Hepatocyte (in vitro differentiated cells): Measurements from ENCODE around the gene SLC30A4. TPM values are rescaled to one million over a fixed set of nuclear protein-coding genes. Genes with fewer than 3 reads are reported as not detected.
A peak's percentile ranks its signal among the peaks of the same experiment; 100 is the strongest.

Source experiments
- DNase-seq: peaks from one replicate; pipeline ENCODE4 v3.0.0-alpha.2; 2016; ENCODE audit warnings: low spot score
- H2AFZ ChIP-seq: fragments of 200-600 bp; sonication (generic); 2 replicates; pipeline ENCODE4 v1.6.0; 2016; ENCODE audit warnings: antibody characterized with exemption, mild to moderate bottlenecking
- H3K27ac ChIP-seq: fragments of 200-600 bp; sonication (generic); 2 replicates; pipeline ENCODE4 v1.5.1; 2016; ENCODE audit warnings: mild to moderate bottlenecking
- H3K27me3 ChIP-seq: fragments of 200-600 bp; sonication (generic); 2 replicates; pipeline ENCODE4 v1.6.1; 2016
- H3K36me3 ChIP-seq: fragments of 200-600 bp; sonication (generic); replicated peaks from 2 replicates; pipeline ENCODE4 v1.5.1; 2016; ENCODE audit warnings: low read depth; ENCODE audit not compliant: insufficient read depth
- H3K4me1 ChIP-seq: fragments of 200-600 bp; sonication (generic); 2 replicates; pipeline ENCODE4 v1.5.1; 2016; ENCODE audit warnings: mild to moderate bottlenecking, moderate library complexity; ENCODE audit not compliant: insufficient read depth
- H3K4me2 ChIP-seq: fragments of 200-600 bp; sonication (generic); 2 replicates; pipeline ENCODE4 v1.6.0; 2016
- H3K4me3 ChIP-seq: fragments of 200-600 bp; sonication (generic); 2 replicates; pipeline ENCODE4 v1.5.1; 2016; ENCODE audit warnings: mild to moderate bottlenecking
- H3K79me2 ChIP-seq: fragments of 200-600 bp; sonication (generic); 2 replicates; pipeline ENCODE4 v1.6.0; 2017; ENCODE audit warnings: mild to moderate bottlenecking
- H3K9me2 ChIP-seq: fragments of 200-600 bp; sonication (generic); replicated peaks from 2 replicates; pipeline ENCODE4 v1.6.0; 2017; ENCODE audit warnings: mild to moderate bottlenecking; ENCODE audit not compliant: insufficient read depth
- H3K9me3 ChIP-seq: fragments of 200-600 bp; sonication (generic); 2 replicates; pipeline ENCODE4 v1.5.1; 2016; ENCODE audit warnings: low read depth, mild to moderate bottlenecking
- H4K20me1 ChIP-seq: fragments of 200-600 bp; sonication (generic); 2 replicates; pipeline ENCODE4 v1.6.0; 2016; ENCODE audit warnings: mild to moderate bottlenecking; ENCODE audit not compliant: insufficient read depth, poor library complexity, severe bottlenecking
- CTCF ChIP-seq: fragments of 200-600 bp; sonication (generic); IDR thresholded peaks from 2 replicates; pipeline ENCODE4 v1.5.1; 2016; ENCODE audit warnings: antibody characterized with exemption, mild to moderate bottlenecking; ENCODE audit not compliant: poor library complexity
- EZH2 ChIP-seq: fragments of 200-600 bp; sonication (generic); IDR thresholded peaks from 2 replicates; pipeline ENCODE4 v1.6.1; 2016; ENCODE audit warnings: antibody characterized with exemption, mild to moderate bottlenecking, borderline replicate concordance
- EZH2phosphoT487 ChIP-seq: fragments of 200-600 bp; sonication (generic); IDR thresholded peaks from one replicate; pipeline ENCODE4 v1.6.1; 2018; ENCODE audit warnings: antibody characterized with exemption, mild to moderate bottlenecking, low read depth, moderate library complexity; ENCODE audit not compliant: unreplicated experiment, severe bottlenecking
- WGBS: methylation state at CpG from one replicate; pipeline ENCODE4 v1.1.6; 2016; ENCODE audit warnings: low lambda C conversion rate; ENCODE audit errors: missing lambda C conversion rate; 5-methylcytosine and 5-hydroxymethylcytosine counted together
- polyA plus RNA-seq: library from polyadenylated mRNA; unstranded; fragments of >200 nt; fragmentation: Nextera tagmentation; extraction: Ambion mirVana; gene quantifications from 2 replicates; pipeline ENCODE4 v1.2.1, GENCODE V29; 2016
- total RNA-seq: library from RNA; depleted of rRNA; stranded (reverse); fragments of >200 nt; gene quantifications from 2 replicates; pipeline ENCODE4 v1.2.3, GENCODE V29; 2014

The SLC30A4 gene
- total and polyA plus RNA-seq, 2 experiments from 2014 or later = 2.9 to 4.1 TPM

DNA sequence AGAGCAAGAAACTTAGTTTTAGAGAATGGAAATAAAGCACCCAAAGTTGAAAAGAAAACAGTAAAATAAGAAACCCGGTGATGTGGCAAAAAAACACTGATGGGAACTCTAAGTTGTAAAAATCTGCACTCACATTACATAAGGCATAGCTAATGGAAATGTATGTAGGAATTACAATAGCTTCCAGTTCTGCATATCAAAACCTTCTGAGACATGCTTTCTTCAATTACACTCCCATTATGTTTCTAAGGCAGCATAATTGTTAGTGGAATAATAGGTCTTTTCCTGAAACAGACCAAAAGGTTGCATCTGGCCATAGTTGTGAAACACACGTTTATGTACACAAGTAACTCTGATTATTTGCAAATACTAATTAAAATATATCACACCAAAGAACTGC lies 41.4 kb downstream of the SLC30A4 start:
- Histone ChIP-seq H3K9me2 (no peaks in the 10 kb centered on the region), H3K27me3 (no peaks in the 10 kb centered on the region), H2AFZ (no peak overlapping the region), H3K4me2 (no peak overlapping the region), H3K4me3 (no peak overlapping the region), H3K79me2 (no peaks in the 10 kb centered on the region), H3K4me1 (no peaks in the 10 kb centered on the region), H3K36me3 (no peaks in the 10 kb centered on the region), H4K20me1 (no peaks in the 10 kb centered on the region), H3K27ac (no peak overlapping the region), H3K9me3 (no peaks in the 10 kb centered on the region)
- TF ChIP-seq EZH2 (no peak), CTCF (no peak), EZH2phosphoT487 (no peak)
- 56% methylated on average over 2 of the region's 2 CpGs for WGBS
- DNase-seq = no peak

- Histone ChIP-seq H3K4me2 (no peak overlapping the region), H3K36me3 (no peaks in the 10 kb centered on the region), H3K27me3 (no peaks in the 10 kb centered on the region), H4K20me1 (no peaks in the 10 kb centered on the region), H2AFZ (no peak overlapping the region), H3K79me2 (no peaks in the 10 kb centered on the region), H3K9me3 (no peaks in the 10 kb centered on the region), H3K4me3 (no peak overlapping the region), H3K27ac (no peak overlapping the region), H3K4me1 (no peaks in the 10 kb centered on the region), H3K9me2 (no peaks in the 10 kb centered on the region)
- TF ChIP-seq EZH2phosphoT487 (no peak), EZH2 (no peak), CTCF (no peak)
- peak; percentile 25 for DNase-seq
- 31% methylated on average over 3 of the region's 3 CpGs for WGBS
These were observed 46.1 kb downstream of the SLC30A4 start for GRCh38 chr15:45476410-45476809.

- Histone ChIP-seq H3K27me3 (no peaks in the 10 kb centered on the region), H3K79me2 (no peaks in the 10 kb centered on the region), H3K36me3 (no peaks in the 10 kb centered on the region), H2AFZ (no peak overlapping the region), H3K9me2 (no peaks in the 10 kb centered on the region), H3K4me2 (no peak overlapping the region), H3K27ac (no peak overlapping the region), H3K9me3 (no peaks in the 10 kb centered on the region), H3K4me1 (no peaks in the 10 kb centered on the region), H4K20me1 (no peaks in the 10 kb centered on the region), H3K4me3 (no peak overlapping the region)
- no peak for DNase-seq
- 90% methylated on average over 6 of the region's 6 CpGs for WGBS
- TF ChIP-seq EZH2 = no peak
- TF ChIP-seq CTCF = no peak
- TF ChIP-seq EZH2phosphoT487 = no peak
These were observed 47.8 kb downstream of the SLC30A4 start for GRCh38 chr15:45474799-45475198.

DNA sequence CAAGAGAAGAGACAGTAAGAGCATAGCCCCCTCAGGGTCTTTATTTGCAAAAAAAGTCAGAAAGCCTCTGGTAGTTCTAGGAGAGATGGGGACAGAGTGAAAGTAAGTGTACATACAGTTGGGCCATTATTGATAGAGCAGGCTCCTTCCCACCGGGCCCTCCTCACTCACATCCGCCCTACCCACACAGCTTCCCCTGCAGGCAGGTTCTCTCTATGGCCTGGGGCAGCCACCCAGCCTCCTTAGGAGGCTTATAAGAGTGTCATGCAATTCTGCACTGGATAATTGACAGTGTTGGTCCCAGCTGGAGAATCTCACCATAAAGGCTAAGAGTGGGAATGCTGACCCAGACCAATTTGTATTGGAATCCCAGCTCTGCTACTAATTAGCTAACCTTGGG lies 49.5 kb downstream of the SLC30A4 start:
- Histone ChIP-seq H3K36me3 (no peaks in the 10 kb centered on the region), H3K9me3 (no peaks in the 10 kb centered on the region), H3K4me1 (no peaks in the 10 kb centered on the region), H3K27me3 (no peaks in the 10 kb centered on the region), H4K20me1 (no peaks in the 10 kb centered on the region), H3K79me2 (no peaks in the 10 kb centered on the region), H3K9me2 (no peaks in the 10 kb centered on the region), H2AFZ (no peak overlapping the region), H3K4me3 (no peak overlapping the region), H3K4me2 (no peak overlapping the region), H3K27ac (no peak overlapping the region)
- TF ChIP-seq EZH2phosphoT487 = no peak
- no peak for TF ChIP-seq EZH2
- no peak for TF ChIP-seq CTCF
- no peak for DNase-seq
- 55% methylated on average over 2 of the region's 2 CpGs for WGBS
